ENCODE measurements around the gene FILIP1.

- no peak for TF ChIP-seq CTCF (conservative IDR thresholded peaks at IDR 0.05; ENCODE audit: low read depth, low read length)
- no peak for TF ChIP-seq EZH2 (IDR thresholded peaks at IDR 0.05; ENCODE audit: low read length, unreplicated experiment)
Measured at GRCh38 chr6:75479712-75480111, 13.9 kb downstream of the FILIP1 start.
